ENCODE results near the gene PRPF40A.

DNA sequence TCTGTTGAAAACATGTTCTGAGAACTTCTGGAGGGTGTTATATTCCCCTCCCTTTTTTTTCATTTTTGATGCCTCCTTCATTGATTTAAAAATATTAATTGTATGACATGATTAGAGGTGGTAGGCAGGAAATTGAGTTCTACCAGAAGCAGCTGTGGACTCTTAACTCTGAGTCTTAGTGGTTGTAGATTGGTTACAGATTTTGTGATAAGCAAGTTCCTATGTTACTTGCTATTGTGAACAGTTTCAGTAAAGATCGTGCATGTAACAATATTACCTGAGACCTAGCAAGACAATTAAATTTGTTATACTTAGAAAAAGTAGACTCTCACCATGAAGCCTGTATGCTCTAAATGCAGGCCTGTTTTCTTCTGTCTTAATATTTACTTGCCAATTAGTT lies 88.1 kb downstream of the PRPF40A start:
- TF ChIP-seq, protein P1, sequence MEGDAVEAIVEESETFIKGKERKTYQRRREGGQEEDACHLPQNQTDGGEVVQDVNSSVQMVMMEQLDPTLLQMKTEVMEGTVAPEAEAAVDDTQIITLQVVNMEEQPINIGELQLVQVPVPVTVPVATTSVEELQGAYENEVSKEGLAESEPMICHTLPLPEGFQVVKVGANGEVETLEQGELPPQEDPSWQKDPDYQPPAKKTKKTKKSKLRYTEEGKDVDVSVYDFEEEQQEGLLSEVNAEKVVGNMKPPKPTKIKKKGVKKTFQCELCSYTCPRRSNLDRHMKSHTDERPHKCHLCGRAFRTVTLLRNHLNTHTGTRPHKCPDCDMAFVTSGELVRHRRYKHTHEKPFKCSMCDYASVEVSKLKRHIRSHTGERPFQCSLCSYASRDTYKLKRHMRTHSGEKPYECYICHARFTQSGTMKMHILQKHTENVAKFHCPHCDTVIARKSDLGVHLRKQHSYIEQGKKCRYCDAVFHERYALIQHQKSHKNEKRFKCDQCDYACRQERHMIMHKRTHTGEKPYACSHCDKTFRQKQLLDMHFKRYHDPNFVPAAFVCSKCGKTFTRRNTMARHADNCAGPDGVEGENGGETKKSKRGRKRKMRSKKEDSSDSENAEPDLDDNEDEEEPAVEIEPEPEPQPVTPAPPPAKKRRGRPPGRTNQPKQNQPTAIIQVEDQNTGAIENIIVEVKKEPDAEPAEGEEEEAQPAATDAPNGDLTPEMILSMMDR (IDR thresholded peaks at IDR 0.05; ENCODE audit: borderline replicate concordance, extremely low read depth, low read length, poor library complexity, severe bottlenecking): no peak
- no peak for TF ChIP-seq EZH2 (IDR thresholded peaks at IDR 0.05; ENCODE audit: borderline replicate concordance, low read depth, low read length, severe bottlenecking)
